Inflammatory macrophage treated with lipopolysaccharide for 1 hour (primary cell): Measurements from ENCODE around the gene FAM89B.

Experiments
- DNase-seq, 2 donors: peaks; one replicate each; pipeline ENCODE4 v3.0.0-alpha.2; 2020 to 2022

Gene FAM89B

DNA sequence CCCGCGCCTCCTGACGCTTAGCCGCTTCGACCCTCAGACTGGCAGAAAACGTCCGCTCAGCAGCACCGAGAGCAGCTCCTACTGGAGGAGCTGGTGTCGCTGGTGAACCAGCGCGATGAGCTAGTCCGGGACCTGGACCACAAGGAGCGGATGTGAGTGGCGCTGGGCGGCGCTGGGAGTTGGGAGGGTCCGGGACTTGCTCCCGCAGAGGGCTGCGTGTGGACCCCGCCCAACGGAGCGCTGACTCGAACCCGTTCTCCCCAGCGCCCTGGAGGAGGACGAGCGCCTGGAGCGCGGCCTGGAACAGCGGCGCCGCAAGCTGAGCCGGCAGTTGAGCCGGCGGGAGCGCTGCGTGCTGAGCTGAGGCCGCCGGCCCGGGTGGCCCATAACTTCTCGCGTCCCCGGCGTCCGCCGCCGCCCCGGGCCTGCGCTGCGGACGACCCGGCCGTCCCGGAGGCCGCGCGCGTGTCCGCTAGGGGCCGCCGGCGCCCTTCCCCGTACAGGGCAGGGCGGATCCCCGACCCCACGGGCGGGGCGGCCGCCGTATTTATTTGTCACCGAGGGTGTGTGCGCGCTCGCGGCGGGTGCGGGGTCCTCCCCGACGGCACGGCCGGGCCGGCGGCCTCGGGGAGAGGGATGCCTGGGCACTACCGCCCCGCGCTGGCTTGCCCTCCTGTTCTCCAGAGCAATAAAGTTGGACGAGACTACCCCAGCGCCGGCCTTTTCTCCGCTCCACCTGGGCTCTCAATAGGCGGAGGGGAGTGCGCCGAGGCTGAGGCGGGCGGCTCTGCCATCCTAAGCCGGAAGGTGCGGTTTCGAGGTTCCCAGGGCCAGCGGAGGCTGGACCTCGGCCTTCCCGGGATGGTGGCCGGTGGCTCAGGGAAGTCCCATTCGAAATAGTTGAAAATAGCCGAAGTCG, 19.9 kb downstream of the FAM89B start:
- DNase-seq, result no peak

DNA sequence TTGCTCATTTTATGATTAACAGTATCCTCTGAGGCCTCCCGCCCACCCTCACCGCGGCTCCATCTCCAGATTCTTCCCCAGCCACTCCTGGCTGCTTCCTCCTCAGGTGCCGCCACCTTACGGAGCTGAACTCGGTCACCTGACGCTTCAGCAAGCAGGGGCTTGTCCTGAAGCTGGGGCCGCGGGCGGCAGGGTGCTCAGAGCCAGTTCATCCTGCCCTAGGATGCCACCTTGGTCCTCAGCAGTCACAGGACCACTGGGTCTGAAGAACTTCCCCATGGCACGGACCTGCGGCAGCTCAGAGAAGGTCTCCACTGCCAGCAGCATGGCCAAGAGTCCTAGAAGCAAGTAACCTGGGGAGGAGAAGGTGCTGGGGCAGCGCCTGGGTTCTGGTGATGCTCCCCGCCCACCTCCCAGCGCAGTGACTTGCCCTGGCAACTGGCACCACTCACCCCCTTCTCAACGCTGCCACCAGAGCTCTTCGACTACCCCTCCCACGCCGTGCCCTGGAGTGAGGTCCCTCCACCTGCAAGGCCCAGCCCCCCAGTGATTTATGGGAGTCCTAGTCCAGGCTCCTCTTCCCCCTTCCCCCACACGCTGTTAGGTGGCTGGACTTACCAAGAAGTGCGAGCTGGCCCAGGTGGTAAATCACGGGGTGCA, 20.6 kb downstream of the FAM89B start:
- no peak for DNase-seq

DNA sequence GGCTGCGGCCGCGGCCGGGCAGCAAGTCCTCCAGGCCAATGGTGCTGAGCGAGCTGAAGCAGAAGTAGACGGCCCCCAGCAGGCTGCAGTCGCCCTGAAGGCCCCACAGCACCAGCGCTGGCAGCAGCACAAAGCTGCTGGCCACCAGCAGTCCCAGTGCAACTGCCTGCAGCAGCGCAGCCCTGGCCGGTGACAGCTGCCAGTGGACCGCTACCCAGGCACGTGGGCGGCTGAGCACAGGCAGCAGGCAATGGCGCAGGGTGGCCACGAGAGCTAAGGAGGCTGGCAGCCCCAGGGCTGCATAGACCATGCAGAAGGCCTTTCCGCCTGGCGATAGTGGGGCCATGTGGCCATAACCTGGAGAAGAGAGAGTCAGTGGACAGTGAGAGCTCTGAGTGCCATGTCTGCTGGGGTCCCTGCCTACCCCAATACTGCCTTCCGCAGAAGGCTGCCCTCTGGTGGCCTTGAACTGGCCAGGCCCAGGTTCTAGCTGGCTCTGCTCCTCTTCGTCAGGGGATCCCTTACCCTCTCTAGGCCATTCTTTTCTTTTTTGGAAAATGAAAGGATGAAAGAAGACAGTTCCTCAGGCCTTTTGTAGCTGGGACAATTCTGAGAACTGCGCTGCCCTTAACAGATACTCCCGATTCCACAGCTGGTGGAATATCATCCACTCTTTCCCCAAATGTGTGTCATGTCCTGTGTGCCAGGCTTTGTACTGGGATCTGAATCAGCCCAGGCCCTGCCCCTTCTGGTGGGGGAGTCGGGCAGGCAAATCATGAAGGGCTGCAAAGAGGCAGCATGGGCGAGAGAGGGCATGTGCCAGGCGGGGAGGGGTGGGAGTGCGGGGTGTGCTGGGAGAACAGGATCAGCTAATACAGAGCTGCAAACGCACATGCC, 21.4 kb downstream of the FAM89B start:
- DNase-seq, result peak in 1 of 2 donors; percentile 44

DNA sequence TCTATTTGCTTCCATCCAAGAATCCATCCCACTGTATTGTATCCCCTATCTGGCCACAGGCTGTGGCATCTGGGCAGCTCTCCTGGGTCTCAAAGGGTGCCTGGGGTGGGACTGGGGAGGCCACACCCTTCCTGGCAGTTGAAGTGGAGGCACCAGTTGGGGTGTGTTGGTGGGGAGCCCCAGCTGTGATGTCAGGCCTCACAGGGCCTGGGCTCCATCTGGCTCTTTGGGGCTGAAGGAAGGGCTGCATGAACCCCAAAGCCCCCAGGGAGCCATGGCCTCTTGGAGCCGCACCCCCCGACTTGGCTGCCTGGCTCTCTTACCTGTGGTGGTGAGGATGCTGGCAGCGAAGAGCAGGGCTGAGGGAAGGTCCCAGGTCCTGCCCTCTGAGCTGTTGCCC, 22.8 kb downstream of the FAM89B start:
- no peak for DNase-seq

DNA sequence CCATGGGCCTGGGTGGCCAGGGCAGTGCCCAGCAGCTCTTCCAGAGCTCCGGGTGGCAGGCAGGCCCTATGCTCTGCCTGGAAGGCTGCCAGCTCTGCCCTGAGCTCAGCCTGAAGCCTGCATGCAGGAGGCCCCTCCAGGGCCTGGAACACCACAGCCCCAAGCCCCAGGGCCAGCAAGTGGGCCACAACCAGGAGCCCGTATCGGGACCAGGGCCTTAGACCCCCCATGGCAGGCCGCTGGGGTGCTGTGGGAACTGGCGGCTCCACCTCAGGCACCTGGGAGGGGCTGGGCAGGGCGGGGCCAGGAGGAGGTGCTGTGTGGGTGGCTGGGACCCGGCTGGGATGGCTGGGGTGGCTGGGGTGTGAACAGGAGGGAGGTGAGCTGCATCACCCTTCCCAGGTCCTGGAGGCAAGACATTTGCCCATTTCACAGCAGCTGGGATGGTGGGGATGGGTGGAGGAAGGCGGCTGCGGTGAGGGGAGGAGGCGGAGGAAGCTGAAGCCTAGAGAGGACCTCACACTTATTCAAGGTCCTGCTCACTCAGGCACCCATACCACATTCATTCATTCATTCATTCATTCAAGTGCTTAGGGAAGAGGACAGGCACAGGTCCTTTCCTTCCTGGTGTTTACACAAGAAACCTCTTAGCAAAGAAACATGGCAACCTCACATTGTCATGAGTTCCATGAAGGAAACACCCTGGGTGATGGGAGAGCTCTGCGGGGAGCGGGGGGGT, 23.4 kb downstream of the FAM89B start, which contains the start of gene KCNK7:
Gene KCNK7, minus strand, starts transcription at position 258 of the 739 bp plus-strand sequence. Its CDS starts 28 bp downstream, at position 230.
- DNase-seq, result no peak

DNA sequence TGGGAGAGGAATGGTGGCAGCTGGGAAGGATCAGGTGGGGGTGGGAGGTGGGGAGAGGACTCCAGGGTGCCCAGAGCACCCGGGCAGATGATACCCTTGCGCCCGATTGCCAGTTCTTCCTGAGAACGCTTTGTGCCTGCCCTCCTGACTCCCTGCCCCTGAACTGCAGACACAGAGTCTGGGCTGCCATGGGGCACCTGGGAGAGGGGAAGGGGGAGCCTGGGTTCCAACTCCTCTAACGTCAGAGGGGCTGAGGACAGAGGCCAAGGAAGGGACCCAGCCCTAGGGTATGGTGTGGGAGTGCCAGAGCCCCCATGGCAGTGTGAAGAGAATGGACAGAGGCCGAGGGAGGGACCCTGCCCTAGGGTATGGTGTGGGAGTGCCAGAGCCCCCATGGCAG, 24.2 kb downstream of the FAM89B start:
- DNase-seq, result no peak

DNA sequence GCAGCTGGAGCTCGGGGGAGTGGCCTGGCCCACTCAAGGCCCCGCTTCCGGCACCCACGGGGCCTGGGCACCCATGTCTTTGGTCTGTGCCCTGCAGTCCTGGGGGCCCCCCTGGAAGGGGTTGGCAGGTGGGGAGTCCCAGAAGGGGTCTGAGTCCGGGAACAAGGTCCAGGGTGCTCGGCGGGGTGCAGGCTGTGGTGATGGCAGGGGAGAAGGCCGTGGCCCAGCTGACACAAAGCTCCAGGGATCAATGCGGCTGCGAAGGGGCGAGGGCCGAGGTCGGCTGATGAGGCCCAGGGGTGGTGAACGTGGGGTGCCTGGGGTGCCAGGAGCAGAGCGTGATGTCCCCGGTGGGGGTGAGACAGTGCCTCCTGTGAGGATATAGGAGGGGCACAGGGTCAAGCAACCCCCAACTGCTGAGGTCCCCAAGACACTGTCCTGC, 25.9 kb downstream of the FAM89B start:
- no peak for DNase-seq

DNA sequence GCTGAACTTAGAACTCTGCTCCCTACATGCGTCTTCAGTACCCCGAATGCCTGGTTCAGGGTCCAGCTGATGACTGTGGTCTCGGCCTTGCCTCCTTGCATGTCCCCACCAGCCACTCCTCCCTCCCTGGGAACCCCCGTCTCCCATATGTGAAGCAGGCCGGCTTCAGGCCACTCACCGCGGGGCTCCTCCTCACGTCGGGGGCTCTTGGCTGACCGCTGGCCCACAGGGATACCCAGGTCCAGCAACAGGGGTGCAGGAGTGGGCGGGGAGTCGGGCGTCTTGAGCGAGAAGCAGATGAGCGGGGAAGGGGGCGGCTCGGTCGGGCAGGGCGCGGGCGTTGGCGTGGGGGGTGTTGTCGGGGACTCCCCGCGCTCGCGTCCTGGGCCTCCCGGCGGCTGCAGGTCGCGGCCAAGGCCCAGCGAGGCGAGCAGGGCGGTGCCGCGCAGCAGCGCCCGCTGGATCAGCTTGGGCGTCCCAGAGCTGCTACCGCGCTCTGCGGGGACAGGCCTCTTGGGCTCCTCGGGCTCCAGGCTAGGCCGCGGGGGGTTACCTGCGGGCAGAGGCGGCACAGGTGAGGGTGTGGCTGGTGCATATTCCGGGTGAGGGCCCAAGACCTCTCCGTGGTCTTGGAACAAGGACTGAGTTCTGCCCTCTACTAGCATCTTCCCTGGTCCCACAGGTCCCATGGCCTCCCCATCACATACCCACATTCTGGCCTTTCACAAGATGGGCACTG, 27.0 kb downstream of the FAM89B start:
- no peak for DNase-seq

DNA sequence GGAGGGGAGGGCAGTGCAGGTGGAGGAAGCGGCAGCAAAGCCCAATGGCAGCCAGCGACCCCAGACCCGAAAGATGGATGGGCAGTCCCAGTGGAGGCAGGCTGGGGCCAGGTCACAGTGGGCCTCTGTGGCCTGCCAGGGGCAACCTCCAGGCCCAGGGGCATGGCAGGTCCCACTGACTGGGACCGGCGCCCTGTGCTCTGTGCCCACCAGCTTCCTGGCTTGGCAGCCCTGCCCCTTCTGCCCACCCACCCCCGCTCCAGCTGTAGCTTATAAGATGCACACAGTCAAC, 27.6 kb downstream of the FAM89B start:
- DNase-seq, result no peak

DNA sequence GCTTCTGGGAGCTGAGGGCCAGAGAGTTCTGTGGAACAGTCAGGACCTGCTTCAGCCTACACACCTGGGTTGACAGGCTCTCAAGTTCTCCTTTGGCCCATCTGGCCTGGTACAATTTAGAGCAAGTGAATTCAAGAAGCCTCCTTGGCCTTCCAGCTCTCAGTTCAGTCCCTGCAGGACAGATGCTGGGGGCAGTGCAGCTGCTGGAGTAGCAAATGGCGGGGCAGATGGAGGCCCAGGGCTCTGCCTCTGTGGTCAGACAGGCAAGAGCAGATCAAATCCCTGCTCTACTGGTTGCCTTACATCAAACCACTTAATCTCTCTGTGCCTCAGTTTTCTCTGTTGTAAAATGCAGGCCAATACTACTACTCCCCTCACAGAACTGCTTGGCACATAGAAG, 31.9 kb downstream of the FAM89B start:
- DNase-seq, result no peak

DNA sequence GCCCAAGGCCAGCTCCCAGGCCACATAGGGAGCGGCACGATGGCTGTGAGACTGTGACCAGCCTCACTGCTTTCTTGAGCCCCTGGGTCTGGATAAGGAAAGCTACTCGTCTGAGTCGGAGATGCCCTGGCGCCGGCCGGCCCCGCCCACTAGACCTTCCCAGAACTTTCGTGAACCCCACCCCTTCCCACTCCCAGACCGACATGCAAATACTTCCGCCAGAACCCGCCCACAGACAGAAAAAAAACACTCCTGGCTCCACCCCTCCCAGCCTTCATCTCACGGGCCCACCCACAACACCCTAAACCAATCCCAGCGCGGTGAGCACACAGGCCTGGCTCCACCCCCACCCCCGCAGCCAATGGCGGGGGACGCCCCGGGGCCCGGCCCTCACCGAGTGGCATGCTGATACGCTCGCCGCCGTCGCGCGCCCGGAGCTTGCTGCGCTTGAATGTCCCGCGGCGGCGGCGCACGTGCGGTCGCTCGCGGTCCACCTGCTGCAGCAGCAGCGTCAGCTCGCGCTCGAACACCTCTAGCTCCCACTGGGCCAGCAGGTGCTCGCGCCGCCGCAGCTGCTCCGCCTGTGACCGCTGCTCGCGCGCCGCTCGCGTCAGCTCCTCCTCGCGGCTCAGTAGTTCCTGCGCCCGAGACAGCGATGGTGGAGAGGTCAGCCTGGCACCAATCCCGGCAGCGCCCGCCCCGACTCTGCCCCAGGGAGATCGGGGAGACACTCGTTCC, 34.7 kb downstream of the FAM89B start:
- peak; percentile 80 for DNase-seq

DNA sequence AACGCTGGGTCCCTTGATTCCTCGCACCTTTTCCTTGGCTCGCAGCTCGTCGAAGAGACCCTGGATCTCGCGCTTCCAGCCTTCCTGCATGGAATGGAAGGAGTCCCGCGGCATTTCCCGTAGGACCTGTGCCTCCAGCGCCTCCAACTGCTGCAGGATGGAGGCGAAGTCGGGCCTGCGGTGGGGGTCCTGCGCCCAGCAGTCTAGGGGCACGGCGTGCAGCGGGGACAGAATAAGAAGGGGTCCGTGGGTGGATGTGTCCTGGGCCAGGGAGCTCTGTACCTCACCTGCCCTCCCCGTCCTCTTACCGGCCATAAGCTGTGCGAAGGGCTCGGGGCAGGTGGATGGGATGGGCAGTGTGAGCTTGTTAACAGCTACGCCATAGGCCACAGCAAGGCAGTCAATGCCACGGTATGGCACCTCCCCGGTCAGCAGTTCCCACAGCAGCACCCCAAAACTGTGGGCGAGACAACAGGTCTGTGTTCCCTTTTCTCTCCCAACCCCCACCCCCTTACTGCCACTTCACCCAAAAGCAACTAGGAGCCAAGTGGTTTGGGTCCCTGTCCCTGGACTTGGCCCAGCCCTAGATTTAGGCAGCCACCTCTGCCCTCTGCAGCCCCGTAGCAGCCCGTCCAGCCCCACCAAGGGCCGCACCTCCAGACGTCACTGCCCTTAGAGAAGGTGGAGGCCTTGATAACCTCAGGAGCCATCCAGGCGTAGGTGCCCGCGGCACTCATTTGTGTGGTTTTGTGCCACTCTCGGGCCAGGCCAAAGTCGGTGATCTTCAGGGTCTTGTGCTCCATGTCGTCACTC, 35.5 kb downstream of the FAM89B start:
- no peak for DNase-seq

DNA sequence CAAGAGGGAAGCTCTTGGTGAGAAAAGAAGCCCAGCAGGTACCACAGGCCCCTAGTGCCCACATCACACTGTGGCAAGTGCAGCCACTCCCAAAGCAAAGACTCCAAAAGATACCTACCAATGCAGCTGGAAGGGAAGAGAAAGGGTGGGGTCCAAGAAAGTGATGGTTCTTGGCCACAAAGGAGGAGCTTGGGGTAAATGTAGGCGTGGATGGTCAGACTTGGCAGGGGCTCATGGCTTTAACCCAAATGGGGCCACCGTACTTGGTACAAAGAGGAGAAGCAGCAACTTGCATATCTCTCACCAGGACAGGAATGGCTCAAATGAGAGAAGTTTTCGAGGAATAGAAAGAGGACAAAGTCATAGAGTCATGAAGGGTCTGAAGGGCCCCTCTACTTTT, 36.9 kb downstream of the FAM89B start:
- DNase-seq, result no peak

DNA sequence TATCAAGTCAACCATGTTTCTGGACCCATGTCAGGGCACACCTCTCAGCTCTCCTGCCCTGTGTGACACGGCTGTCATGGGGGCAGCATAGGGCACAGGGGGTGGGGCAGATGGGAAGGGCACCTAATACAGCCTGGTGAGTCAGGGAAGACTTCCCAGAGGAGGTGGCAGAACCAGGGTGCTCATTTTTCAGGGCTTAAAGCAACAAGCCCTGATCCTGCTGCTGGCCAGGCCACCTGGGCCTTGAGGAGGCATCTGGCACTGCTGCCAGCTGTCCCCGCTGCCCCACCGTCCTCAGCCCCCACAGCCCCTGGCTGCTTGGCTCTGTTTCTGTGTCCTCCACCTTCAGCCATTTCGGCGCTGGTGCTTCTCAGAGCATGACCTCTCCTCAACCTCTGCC, 37.3 kb downstream of the FAM89B start:
- DNase-seq, result no peak

DNA sequence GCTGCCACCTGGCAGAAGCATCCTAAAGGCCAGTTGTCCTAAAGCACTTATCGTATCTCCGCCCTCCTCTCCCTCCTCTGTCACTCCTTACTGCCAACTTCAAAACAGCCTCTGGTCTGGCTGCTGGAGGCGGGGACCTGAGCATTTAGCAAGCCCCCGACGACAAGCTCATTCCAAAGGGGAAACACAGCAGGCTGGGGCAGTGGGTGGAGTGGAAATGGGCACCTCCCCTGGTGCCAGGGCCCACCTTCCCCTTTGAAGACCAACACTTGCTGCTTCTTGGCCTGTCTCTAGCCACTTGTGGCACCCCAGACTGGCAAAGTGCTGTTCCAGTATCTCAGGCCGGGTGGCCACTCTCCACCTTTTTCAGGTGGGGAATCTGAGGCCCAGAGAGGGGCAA, 38.1 kb downstream of the FAM89B start:
- DNase-seq, result peak in 1 of 2 donors; percentile 38

DNA sequence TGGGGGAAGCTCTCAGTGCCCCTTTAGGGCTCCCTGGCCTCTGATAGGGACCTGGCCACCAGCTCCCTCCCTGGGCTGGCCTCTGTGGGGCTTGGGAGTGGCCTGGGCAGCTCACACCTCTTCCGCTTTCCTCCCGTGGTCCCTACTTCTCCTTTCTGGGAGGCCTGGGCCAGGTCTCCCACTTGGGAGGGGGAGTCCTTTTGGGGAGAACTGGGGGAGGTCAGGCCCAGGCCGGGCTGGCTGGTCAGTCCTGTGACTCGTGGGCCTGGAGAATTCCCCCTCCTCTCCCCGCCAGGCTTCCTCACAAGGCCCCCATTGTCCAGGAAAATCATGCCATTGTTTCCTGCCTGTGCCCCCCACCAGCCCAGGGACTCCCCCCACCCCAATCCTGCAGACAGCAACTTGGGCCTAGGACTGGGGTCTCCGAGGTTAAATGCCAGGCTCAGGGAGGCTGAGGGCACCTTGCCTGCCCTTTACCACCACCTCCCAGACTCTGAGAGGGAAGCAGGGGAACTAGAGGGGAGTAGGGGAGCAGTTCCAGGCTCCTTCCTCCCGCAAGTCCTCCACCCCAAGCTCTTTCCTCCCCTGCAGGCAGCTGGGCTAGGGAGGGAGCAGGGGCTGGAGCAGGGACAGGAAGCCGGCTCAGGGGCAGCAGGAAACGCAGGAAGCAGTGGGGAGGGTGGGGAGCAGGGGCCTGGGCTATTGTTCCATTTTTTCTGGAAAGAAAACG, 38.9 kb downstream of the FAM89B start:
- DNase-seq, result peak; percentile 79 to 93

DNA sequence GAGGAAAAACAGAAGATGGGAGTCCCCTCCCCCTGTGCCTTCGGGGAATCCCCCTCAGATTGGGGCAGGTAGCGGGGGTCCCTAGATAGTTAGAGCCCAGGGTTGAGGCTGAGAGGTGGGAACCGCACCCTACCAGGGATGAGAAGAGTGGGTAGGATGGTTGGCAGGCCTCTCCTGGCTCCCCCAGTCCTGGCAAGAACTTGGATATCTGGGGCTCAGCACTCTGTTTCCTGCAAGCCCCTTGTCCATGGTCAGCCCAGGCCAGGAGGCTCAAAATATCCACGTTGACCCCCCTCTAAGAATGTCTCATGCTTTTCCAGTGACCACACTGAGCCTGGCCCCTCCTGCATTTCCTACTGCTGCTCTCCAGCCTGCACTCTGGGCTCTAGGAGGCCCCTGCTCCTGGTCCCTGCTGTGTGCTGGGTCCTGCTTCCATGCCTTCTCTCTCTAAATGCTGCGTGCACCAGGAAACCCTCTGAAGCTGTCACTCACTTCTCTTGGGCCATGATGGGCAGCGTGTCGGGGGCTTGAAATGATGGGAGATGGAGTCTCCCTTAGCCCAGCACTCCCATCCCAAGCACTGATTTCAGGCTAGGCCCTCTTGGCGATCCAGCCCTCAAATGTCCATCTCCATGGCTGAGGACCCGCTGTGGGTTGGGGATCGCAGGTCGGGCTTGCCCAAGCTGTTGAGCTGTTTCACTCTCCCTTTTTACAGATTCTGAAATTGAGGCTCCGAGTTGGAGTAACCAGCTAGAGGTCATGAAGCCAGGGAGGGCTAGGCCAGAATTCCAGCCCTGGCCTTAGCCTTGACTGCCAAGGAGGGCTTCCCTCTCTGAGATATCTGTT, 39.6 kb downstream of the FAM89B start:
- DNase-seq, result no peak

DNA sequence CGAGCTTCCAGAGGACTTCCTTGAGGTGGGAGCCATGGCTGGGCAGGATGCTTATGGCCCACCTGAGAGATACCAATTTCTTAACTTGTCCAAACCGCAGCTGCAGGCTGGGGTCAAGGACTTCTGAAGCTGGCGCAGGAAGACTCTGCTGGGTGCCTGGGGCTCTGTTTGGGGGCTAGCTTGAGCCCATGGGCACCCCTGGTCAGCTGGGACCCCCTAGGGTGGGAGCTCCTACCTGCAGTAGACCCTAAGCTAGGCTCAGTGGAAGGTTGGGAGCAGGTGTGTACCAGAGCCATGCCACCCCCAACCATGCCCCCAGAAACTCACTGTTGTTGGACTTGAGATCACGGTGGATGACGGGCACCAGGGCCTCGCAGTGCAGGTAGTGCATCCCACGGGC, 40.4 kb downstream of the FAM89B start:
- no peak for DNase-seq
